ENCODE results near the gene EXOSC7. TPM values are rescaled to one million over a fixed set of nuclear protein-coding genes. Genes with fewer than 3 reads are reported as not detected.
A peak's percentile ranks its signal among the peaks of the same experiment; 100 is the strongest.
"Not testable (repeated sequence)": the region's sequence is repeated elsewhere in the genome, so short reads cannot be mapped to it uniquely, and the experiment has no call there.

The EXOSC7 gene
- total RNA-seq, 8 experiments from 2014 or later = 45.1 to 92.9 (median 50.6) TPM

GRCh38 chr3:44966795-44967278 lies 9.2 kb upstream of the EXOSC7 start:
- in situ Hi-C loops (cut with MboI; ENCODE audit: low pct_unique_long_range_greater_than_20kb in 2 of 9, low sequenced_read_pairs in 9 of 9, unreplicated experiment in 9 of 9) = no loop called here
- Histone ChIP-seq H3K27ac (no peak overlapping the region), H3K4me1 (replicated peaks in 1 of 2) (peaks cover 5 to 6% of the 10 kb centered on the region in 2 donors), H3K4me3 (no peak overlapping the region)
- ATAC-seq (replicated peaks in 6 of 8) = no peak
- 80 to 100% (median 92%) methylated on average over 1 to 3 of the region's 3 CpGs for WGBS, 10 experiments

- 83 to 100% (median 96%) methylated on average over 1 to 6 of the region's 6 CpGs; no CpG with 5 or more reads in 3 of the 10 experiments for WGBS, 10 experiments
- Histone ChIP-seq H3K27ac (no peak overlapping the region), H3K4me1 (replicated peaks in 1 of 2) (no peaks in the 10 kb centered on the region), H3K4me3 (no peak overlapping the region)
- in situ Hi-C loops (cut with MboI; ENCODE audit: low pct_unique_long_range_greater_than_20kb in 2 of 9, low sequenced_read_pairs in 9 of 9, unreplicated experiment in 9 of 9) = no loop called here
- ATAC-seq (replicated peaks in 6 of 8) = no peak
Observed at GRCh38 chr3:44968447-44968858, 7.6 kb upstream of the EXOSC7 start.

GRCh38 chr3:44969154-44969827 lies 6.8 kb upstream of the EXOSC7 start:
- in situ Hi-C loops (cut with MboI; ENCODE audit: low pct_unique_long_range_greater_than_20kb in 2 of 9, low sequenced_read_pairs in 9 of 9, unreplicated experiment in 9 of 9) = no loop called here
- ATAC-seq (replicated peaks in 6 of 8) = peak in 3 of 8 experiments; percentile 63 to 94 (median 80)
- H3K27ac ChIP-seq = no peak overlapping the region
- peaks cover under 1% of the 10 kb centered on the region in 2 donors for H3K4me1 ChIP-seq (replicated peaks in 1 of 2)
- H3K4me3 ChIP-seq = no peak overlapping the region
- WGBS, 10 experiments = 61 to 100% (median 90%) methylated on average over 1 to 5 of the region's 5 CpGs; no CpG with 5 or more reads in 2 of the 10 experiments

- in situ Hi-C loops (cut with MboI; ENCODE audit: low pct_unique_long_range_greater_than_20kb in 2 of 9, low sequenced_read_pairs in 9 of 9, unreplicated experiment in 9 of 9) = no loop called here
- H3K27ac ChIP-seq = no peak overlapping the region
- ATAC-seq (replicated peaks in 6 of 8) = no peak
- H3K4me3 ChIP-seq = no peak overlapping the region
- H3K4me1 ChIP-seq (replicated peaks in 1 of 2) = peaks cover 5 to 6% of the 10 kb centered on the region in 2 donors
- 56 to 100% (median 100%) methylated on average over 1 to 2 of the region's 2 CpGs; no CpG with 5 or more reads in 3 of the 10 experiments for WGBS, 10 experiments
Observed at GRCh38 chr3:44969828-44970179, 6.2 kb upstream of the EXOSC7 start.

GRCh38 chr3:44970926-44971490 lies 5.0 kb upstream of the EXOSC7 start:
- no peak for ATAC-seq (replicated peaks in 6 of 8)
- 80 to 100% (median 94%) methylated on average over 1 to 3 of the region's 3 CpGs; no CpG with 5 or more reads in 1 of the 10 experiments for WGBS, 10 experiments
- in situ Hi-C loops (cut with MboI; ENCODE audit: low pct_unique_long_range_greater_than_20kb in 2 of 9, low sequenced_read_pairs in 9 of 9, unreplicated experiment in 9 of 9) = no loop called here

DNA sequence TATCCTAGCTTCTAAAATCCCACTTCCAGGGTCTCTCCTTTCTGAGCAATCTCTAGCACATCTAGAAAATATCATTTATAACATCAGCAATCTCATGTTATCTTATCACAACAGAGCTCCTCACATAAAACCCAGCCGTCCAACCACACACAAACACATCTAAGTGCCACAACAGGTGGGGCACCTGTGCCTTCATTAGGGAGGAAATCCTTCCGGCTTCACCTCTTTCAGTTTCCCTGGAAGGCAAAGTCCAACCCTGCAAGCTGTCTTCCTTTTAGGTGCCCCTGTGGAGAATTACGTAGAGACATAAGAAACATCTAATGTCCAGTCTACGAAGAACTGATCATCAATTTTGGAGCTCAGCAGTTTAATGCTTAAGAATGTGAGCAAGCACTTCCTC lies 1.6 kb upstream of the EXOSC7 start:
- H3K4me1 ChIP-seq (replicated peaks in 1 of 2) = peaks cover 19 to 24% of the 10 kb centered on the region in 2 donors
- 70 to 100% (median 86%) methylated on average over 1 to 4 of the region's 4 CpGs; no CpG with 5 or more reads in 4 of the 10 experiments for WGBS, 10 experiments
- no peak overlapping the region for H3K27ac ChIP-seq
- in situ Hi-C loops (cut with MboI; ENCODE audit: low pct_unique_long_range_greater_than_20kb in 2 of 9, low sequenced_read_pairs in 9 of 9, unreplicated experiment in 9 of 9) = no loop called here
- no peak for ATAC-seq (replicated peaks in 6 of 8)
- H3K4me3 ChIP-seq = peak overlapping the region in 1 of 5 donors; percentile 99

More at GRCh38 chr3:44970926-44971490, 5.0 kb upstream of the EXOSC7 start:
- Histone ChIP-seq H3K4me1 (replicated peaks in 1 of 2) (peaks cover 7 to 8% of the 10 kb centered on the region in 2 donors), H3K27ac (no peak overlapping the region), H3K4me3 (no peak overlapping the region)

- ATAC-seq (replicated peaks in 6 of 8) = no peak
Observed at GRCh38 chr3:44981220-44981619, 5.2 kb downstream of the EXOSC7 start.

GRCh38 chr3:44981751-44982150 lies 5.7 kb downstream of the EXOSC7 start:
- in situ Hi-C loops (cut with MboI; ENCODE audit: low pct_unique_long_range_greater_than_20kb in 2 of 9, low sequenced_read_pairs in 9 of 9, unreplicated experiment in 9 of 9) = no loop called here
- WGBS, 10 experiments = 71 to 100% (median 96%) methylated on average over 1 to 4 of the region's 4 CpGs; no CpG with 5 or more reads in 1 of the 10 experiments
- Histone ChIP-seq H3K4me3 (no peak overlapping the region), H3K27ac (no peak overlapping the region), H3K4me1 (replicated peaks in 1 of 2) (peaks cover 13 to 16% of the 10 kb centered on the region in 2 donors)
- no peak for ATAC-seq (replicated peaks in 6 of 8)

More at GRCh38 chr3:44981220-44981619, 5.2 kb downstream of the EXOSC7 start:
- WGBS, 10 experiments = 80 to 100% (median 100%) methylated on average over 1 of the region's 1 CpG; no CpG with 5 or more reads in 4 of the 10 experiments
- in situ Hi-C loops (cut with MboI; ENCODE audit: low pct_unique_long_range_greater_than_20kb in 2 of 9, low sequenced_read_pairs in 9 of 9, unreplicated experiment in 9 of 9) = no loop called here
- Histone ChIP-seq H3K4me3 (no peak overlapping the region), H3K27ac (no peak overlapping the region), H3K4me1 (replicated peaks in 1 of 2) (peaks cover 13 to 16% of the 10 kb centered on the region in 2 donors)

- no peak for ATAC-seq (replicated peaks in 6 of 8)
- 33 to 100% (median 90%) methylated on average over 1 to 3 of the region's 3 CpGs; no CpG with 5 or more reads in 6 of the 10 experiments for WGBS, 10 experiments
- Histone ChIP-seq H3K4me3 (no peak overlapping the region), H3K27ac (no peak overlapping the region), H3K4me1 (replicated peaks in 1 of 2) (peaks cover 5 to 9% of the 10 kb centered on the region in 2 donors)
- in situ Hi-C loops (cut with MboI; ENCODE audit: low pct_unique_long_range_greater_than_20kb in 2 of 9, low sequenced_read_pairs in 9 of 9, unreplicated experiment in 9 of 9) = no loop called here
Observed at GRCh38 chr3:44982817-44983216, 6.8 kb downstream of the EXOSC7 start.

- WGBS, 10 experiments = 0 to 100% (median 69%) methylated on average over 1 of the region's 1 CpG; no CpG with 5 or more reads in 5 of the 10 experiments
- ATAC-seq (replicated peaks in 6 of 8) = peak in 3 of 8 experiments; percentile 71 to 72 (median 72)
- in situ Hi-C loops (cut with MboI; ENCODE audit: low pct_unique_long_range_greater_than_20kb in 2 of 9, low sequenced_read_pairs in 9 of 9, unreplicated experiment in 9 of 9) = no loop called here
- Histone ChIP-seq H3K27ac (no peak overlapping the region), H3K4me3 (no peak overlapping the region), H3K4me1 (replicated peaks in 1 of 2) (peaks cover 2% of the 10 kb centered on the region in 2 donors)
Observed at GRCh38 chr3:44983484-44983941, 7.5 kb downstream of the EXOSC7 start.

DNA sequence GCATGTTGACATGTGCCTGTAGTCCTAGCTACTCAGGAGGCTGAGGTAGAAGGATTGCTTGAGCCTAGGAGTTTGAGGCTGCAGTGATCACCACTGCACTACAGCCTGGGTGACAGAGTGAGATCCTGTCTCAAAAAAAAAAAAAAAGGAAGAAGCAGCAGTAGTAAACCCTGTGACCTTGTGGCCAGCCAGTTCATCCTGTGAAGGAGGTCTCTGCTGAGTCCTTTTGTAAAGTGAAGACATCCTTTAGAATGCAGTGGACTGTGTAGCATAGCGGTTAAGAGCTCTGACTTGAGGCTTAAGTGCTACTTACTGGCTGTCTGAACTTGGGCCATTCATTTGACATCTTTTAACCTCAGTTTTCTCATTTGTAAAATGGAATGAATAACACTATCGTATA lies 8.3 kb downstream of the EXOSC7 start:
- 80 to 100% (median 94%) methylated on average over 2 of the region's 2 CpGs; no CpG with 5 or more reads in 3 of the 10 experiments for WGBS, 10 experiments
- in situ Hi-C loops (cut with MboI; ENCODE audit: low pct_unique_long_range_greater_than_20kb in 2 of 9, low sequenced_read_pairs in 9 of 9, unreplicated experiment in 9 of 9) = no loop called here
- Histone ChIP-seq H3K4me3 (no peak overlapping the region), H3K4me1 (replicated peaks in 1 of 2) (no peaks in the 10 kb centered on the region), H3K27ac (no peak overlapping the region)
- no peak for ATAC-seq (replicated peaks in 6 of 8)

DNA sequence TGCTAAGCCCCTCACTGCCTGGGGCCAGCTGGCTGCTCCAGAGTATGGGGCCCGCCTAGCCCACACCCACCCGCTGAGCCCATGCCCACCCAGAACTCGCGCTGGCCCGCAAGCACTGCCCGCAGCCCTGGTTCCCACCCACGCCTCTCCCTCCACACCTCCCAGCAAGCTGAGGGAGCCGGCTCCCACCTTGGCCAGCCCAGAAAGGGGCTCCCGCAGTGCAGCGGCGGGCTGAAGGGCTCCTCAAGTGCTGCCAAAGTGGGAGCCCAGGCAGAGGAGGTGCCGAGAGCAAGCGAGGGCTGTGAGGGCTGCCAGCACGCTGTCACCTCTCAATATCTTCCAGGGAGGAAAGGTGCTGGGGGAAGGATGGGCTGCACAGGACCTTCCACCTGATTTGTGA lies 10.3 kb downstream of the EXOSC7 start:
- H3K4me1 ChIP-seq (replicated peaks in 1 of 2); in situ Hi-C loops (cut with MboI; ENCODE audit: low pct_unique_long_range_greater_than_20kb in 2 of 9, low sequenced_read_pairs in 9 of 9, unreplicated experiment in 9 of 9); H3K27ac ChIP-seq; ATAC-seq (replicated peaks in 6 of 8); H3K4me3 ChIP-seq: not testable (repeated sequence)
- WGBS, 10 experiments = 100% methylated on average over 1 of the region's 14 CpGs; no CpG with 5 or more reads in 9 of the 10 experiments

DNA sequence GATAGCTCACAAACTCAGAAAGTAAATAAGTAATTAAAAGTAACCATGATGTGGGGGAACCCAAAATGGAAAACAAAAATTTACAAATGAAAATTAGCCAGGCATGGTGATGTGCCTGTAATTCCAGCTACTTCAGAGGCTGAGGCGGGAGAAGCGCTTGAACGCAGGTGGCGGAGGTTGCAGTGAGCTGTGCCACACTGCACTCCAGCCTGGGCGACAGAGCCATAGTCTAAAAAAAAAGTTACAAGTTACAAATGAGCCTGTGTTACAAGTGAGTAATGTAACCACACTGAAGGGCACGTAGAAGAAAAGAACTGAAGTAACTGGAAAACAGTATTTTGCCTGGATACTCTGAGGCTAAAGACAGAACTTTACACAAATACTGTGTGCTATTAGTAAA lies 11.3 kb downstream of the EXOSC7 start:
- in situ Hi-C loops (cut with MboI; ENCODE audit: low pct_unique_long_range_greater_than_20kb in 2 of 9, low sequenced_read_pairs in 9 of 9, unreplicated experiment in 9 of 9) = no loop called here
- Histone ChIP-seq H3K27ac (no peak overlapping the region), H3K4me1 (replicated peaks in 1 of 2) (no peaks in the 10 kb centered on the region), H3K4me3 (no peak overlapping the region)
- peak in 2 of 8 experiments; percentile 48 to 95 for ATAC-seq (replicated peaks in 6 of 8)
- 83 to 96% (median 92%) methylated on average over 2 to 6 of the region's 6 CpGs; no CpG with 5 or more reads in 1 of the 10 experiments for WGBS, 10 experiments

All from motor neuron (in vitro differentiated cells).